22Rv1 (cell line): ENCODE measurements around the gene DYRK4.

Experiments used
- H3K27ac ChIP-seq: fragments of 450-650 bp; 2 replicates; pipeline ENCODE4 v1.5.1; 2017
- CTCF ChIP-seq: fragments of 450-650 bp; IDR thresholded peaks from 2 replicates; pipeline ENCODE4 v1.5.1; 2017; ENCODE audit warnings: mild to moderate bottlenecking
- ZFX ChIP-seq: fragments of 450-650 bp; IDR thresholded peaks from 2 replicates; pipeline ENCODE4 v1.6.1; 2017; ENCODE audit warnings: antibody characterized with exemption, borderline replicate concordance

Gene DYRK4

GRCh38 chr12:4645023-4645422 is 83.0 kb downstream of the DYRK4 start:
- TF ChIP-seq ZFX (no peak), CTCF (no peak)
- H3K27ac ChIP-seq = no peak overlapping the region

- TF ChIP-seq CTCF (no peak), ZFX (no peak)
- H3K27ac ChIP-seq = peak overlapping the region; percentile 79
Observed at GRCh38 chr12:4648104-4648500, 86.1 kb downstream of the DYRK4 start.

GRCh38 chr12:4648501-4649357 is 86.7 kb downstream of the DYRK4 start, which contains the start of the genes AKAP3 and NDUFA9:
TSS of gene AKAP3 (minus strand) at chr12:4649051. CDS start at chr12:4638196, 10,855 bp downstream.
TSS of gene NDUFA9 (plus strand) at chr12:4649114. CDS start at chr12:4649127, 13 bp downstream.
- TF ChIP-seq ZFX = no peak
- TF ChIP-seq CTCF = no peak
- peak within 1 kb of the TSS; percentile 79 for H3K27ac ChIP-seq

GRCh38 chr12:4649358-4649661 is 87.3 kb downstream of the DYRK4 start:
- peak overlapping the region; percentile 79 for H3K27ac ChIP-seq
- no peak for TF ChIP-seq ZFX
- TF ChIP-seq CTCF = no peak

GRCh38 chr12:4653257-4653656 is 91.2 kb downstream of the DYRK4 start:
- no peak overlapping the region for H3K27ac ChIP-seq

GRCh38 chr12:4653691-4654090 is 91.7 kb downstream of the DYRK4 start:
- no peak overlapping the region for H3K27ac ChIP-seq
- TF ChIP-seq CTCF = no peak
- no peak for TF ChIP-seq ZFX

More at GRCh38 chr12:4653257-4653656, 91.2 kb downstream of the DYRK4 start:
- no peak for TF ChIP-seq CTCF
- TF ChIP-seq ZFX = no peak
